ENCODE data around the gene SIRPB2. TPM values are rescaled to one million over a fixed set of nuclear protein-coding genes. Genes with fewer than 3 reads are reported as not detected.

The SIRPB2 gene
- total and polyA plus RNA-seq, 10 of the 15 experiments (the other 5 are each of a cell fraction or from before 2014, with no cell fraction given) = not detected

- TF ChIP-seq YBX1 (IDR thresholded peaks at IDR 0.05) = no peak
- TF ChIP-seq PAX8 (IDR thresholded peaks at IDR 0.05) = no peak
- no peak for TF ChIP-seq TCF7 (IDR thresholded peaks at IDR 0.05; ENCODE audit: borderline replicate concordance)
- peak; percentile 14; the same call in 1 of the 2 replicates for TF ChIP-seq FOXK2 (IDR thresholded peaks at IDR 0.05)
- 0 out of 2 replicates have a peak, but pooled peaks have one; percentile 48 for TF ChIP-seq ZNF207 (IDR thresholded peaks at IDR 0.05; ENCODE audit: borderline replicate concordance)
- TF ChIP-seq ZNF384 (IDR thresholded peaks at IDR 0.05; ENCODE audit: borderline replicate concordance, low read depth, low read length) = no peak
- no peak for TF ChIP-seq CEBPZ (IDR thresholded peaks at IDR 0.05; ENCODE audit: low read depth, low read length)
- TF ChIP-seq STAT3 (IDR thresholded peaks at IDR 0.05; ENCODE audit: low read depth, low read length) = no peak
- no peak for TF ChIP-seq BCL3 (IDR thresholded peaks at IDR 0.05; ENCODE audit: borderline replicate concordance, insufficient read depth, low read depth, low read length, poor library complexity, severe bottlenecking)
- no peak for TF ChIP-seq ASH2L (IDR thresholded peaks at IDR 0.05; ENCODE audit: borderline replicate concordance, low read depth)
- no peak for TF ChIP-seq IRF5 (IDR thresholded peaks at IDR 0.05; ENCODE audit: borderline replicate concordance)
- TF ChIP-seq IRF4 (IDR thresholded peaks at IDR 0.05; ENCODE audit: low read depth, low read length) = 0 out of 2 replicates have a peak, but pooled peaks have one; percentile 62
- no peak for TF ChIP-seq CBX3 (IDR thresholded peaks at IDR 0.05; ENCODE audit: borderline replicate concordance, low read depth)
- peak; percentile 52 for TF ChIP-seq ATF7 (IDR thresholded peaks at IDR 0.05; ENCODE audit: low read depth)
- no peak for TF ChIP-seq POLR2A (IDR thresholded peaks at IDR 0.05; ENCODE audit: low read depth, low read length)
- TF ChIP-seq WRNIP1 (IDR thresholded peaks at IDR 0.05; ENCODE audit: borderline replicate concordance, low read depth, low read length) = peak; percentile 91; the same call in 1 of the 2 replicates
- TF ChIP-seq SKIL (IDR thresholded peaks at IDR 0.05; ENCODE audit: low read depth, poor library complexity, severe bottlenecking) = peak; percentile 71
- TF ChIP-seq RBBP5 (conservative IDR thresholded peaks at IDR 0.05) = no peak
- no peak for TF ChIP-seq NR2F1 (conservative IDR thresholded peaks at IDR 0.05)
- TF ChIP-seq NFXL1 (IDR thresholded peaks at IDR 0.05; ENCODE audit: borderline replicate concordance) = no peak
- peak; percentile 98 to 100 (median 100); a peak in 5 of 6 replicates for TF ChIP-seq CTCF (IDR thresholded peaks at IDR 0.05 in 2 of 3, conservative IDR thresholded peaks at IDR 0.05 in 1 of 3; ENCODE audit: control insufficient read depth in 2 of 3, extremely low read depth in 1 of 3, insufficient read depth in 1 of 3, low read depth in 3 of 3, low read length in 3 of 3)
Measured at GRCh38 chr20:1503564-1504227, 12.5 kb upstream of the SIRPB2 start (continued).

Data from GM12878 (cell line).